HG03139 (cell line): ENCODE measurements around the gene ARRB1.
"Not testable (repeated sequence)": the region's sequence is repeated elsewhere in the genome, so short reads cannot be mapped to it uniquely, and the experiment has no call there.

Experiments
- ATAC-seq: cut with Tn5 transposase; IDR thresholded peaks from one replicate; pipeline ENCODE4 v1.9.1; 2021; ENCODE audit not compliant: unreplicated experiment

Gene ARRB1

GRCh38 chr11:75371949-75372876 lies 20.8 kb upstream of the ARRB1 start:
- no peak for ATAC-seq

DNA sequence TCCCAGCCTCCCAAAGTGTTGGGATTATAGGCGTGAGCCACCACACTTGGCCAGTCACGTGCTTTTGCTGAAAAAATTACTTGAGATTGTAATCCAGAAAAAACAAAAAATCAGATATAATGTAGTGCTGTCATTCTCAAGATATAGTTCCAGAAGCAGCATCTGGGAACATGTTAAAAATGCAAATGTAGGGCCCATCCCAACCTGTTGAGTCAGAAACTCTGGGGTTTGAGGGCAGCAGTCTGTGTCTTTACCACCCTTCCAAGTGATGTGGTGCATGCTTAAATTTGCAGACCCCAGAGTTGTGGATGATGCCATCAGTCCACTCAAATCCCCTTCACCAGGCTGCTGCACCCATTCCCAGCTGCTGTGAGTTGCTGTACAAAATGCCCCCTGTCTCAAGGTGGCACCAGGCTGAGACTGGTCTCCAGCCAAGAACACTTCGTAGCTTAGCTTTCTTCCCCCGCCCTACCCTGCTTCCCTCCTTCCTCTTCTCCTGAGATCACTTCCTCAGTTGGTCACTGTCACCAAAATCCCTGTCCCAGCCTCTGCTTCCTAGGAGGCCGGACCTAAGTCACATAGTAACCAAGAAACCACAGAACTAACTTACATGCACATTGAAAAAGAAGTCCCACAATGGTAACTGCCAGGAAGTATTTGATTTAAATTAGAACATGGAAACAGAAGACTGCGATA lies 18.2 kb upstream of the ARRB1 start:
- no peak for ATAC-seq

GRCh38 chr11:75366826-75367225 lies 15.4 kb upstream of the ARRB1 start:
- ATAC-seq, result not testable (repeated sequence)

GRCh38 chr11:75365711-75366181 lies 14.3 kb upstream of the ARRB1 start:
- ATAC-seq, result no peak

GRCh38 chr11:75362285-75362684 lies 10.8 kb upstream of the ARRB1 start:
- not testable (repeated sequence) for ATAC-seq

- no peak for ATAC-seq
Observed at GRCh38 chr11:75356613-75357012, 5.2 kb upstream of the ARRB1 start.

- no peak for ATAC-seq
Observed at GRCh38 chr11:75355051-75355450, 3.6 kb upstream of the ARRB1 start.

- ATAC-seq, result no peak
Observed at GRCh38 chr11:75352588-75353206, 1.2 kb upstream of the ARRB1 start.

- ATAC-seq, result no peak
Observed at GRCh38 chr11:75351791-75352587, 528 bp upstream of the ARRB1 start.

DNA sequence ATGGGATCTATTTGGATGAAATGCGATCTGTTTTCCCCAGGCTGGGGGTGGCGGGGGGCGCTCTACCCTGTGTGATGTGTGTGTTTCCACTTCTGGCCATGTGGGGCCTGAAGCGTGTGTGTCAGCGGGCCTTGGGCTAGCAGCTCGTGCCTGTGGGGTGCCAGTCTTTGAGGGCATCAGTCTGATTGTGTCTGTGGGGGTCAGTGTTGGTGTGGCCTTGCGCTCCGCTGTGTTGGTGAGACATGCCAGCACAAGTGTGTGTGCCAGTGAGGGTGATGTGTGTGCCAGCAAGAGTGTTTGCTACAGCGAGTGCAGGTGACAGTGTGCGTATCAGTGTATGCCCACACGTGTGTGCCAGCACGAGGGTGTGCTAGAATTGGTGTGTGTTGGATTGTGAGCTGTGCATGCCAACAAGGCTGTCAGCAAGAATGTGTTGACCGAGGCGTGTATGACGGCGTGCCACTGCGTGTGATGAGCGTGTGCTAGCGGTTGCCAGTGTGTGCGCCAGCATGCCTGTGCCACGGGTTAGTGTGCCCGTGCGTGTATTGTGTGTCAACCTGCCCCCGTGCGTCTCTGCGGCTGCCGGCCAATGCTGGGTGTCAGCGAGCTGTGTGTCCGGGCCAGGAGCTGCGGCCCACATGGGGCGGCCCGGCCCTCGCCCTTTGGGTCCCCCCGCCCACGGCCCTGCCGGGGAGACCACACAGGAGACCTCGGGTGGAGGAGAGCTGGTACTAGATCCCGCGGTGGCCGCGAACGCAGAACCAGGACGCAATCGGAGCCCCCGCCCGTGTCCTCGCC lies 519 bp downstream of the ARRB1 start:
- ATAC-seq, result no peak

DNA sequence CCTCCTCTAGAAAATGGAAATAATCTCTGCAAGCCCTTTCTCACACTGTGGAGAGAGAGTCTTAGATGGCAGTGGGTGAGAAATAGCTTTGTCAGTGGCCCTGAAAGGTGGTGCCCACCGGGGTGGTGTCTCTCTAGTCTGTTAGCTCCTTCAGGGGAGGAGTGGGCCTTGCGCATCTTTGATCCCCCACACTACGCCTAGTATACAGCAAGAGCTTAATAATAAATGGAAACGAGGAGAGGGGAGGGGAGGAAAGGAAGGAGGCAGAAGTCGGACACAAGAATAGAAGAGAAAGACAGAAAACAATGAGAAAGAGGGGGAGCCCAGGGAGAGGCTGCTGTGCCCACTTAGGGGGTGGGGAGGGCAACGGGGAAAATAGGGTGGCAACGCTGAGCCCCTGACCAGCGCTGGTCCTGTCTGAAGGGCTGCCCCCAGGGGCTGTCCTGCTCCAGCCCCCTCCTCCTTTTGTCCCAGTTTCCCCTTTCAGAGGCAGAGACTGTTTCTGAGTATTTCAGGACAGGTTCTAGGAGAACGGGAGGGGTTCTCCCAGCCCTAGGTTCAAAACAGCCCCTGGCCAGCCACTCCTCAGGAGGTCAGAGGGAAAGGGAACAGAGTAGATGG lies 1.2 kb downstream of the ARRB1 start:
- ATAC-seq, result no peak

GRCh38 chr11:75349521-75350116 lies 1.8 kb downstream of the ARRB1 start:
- ATAC-seq, result no peak

DNA sequence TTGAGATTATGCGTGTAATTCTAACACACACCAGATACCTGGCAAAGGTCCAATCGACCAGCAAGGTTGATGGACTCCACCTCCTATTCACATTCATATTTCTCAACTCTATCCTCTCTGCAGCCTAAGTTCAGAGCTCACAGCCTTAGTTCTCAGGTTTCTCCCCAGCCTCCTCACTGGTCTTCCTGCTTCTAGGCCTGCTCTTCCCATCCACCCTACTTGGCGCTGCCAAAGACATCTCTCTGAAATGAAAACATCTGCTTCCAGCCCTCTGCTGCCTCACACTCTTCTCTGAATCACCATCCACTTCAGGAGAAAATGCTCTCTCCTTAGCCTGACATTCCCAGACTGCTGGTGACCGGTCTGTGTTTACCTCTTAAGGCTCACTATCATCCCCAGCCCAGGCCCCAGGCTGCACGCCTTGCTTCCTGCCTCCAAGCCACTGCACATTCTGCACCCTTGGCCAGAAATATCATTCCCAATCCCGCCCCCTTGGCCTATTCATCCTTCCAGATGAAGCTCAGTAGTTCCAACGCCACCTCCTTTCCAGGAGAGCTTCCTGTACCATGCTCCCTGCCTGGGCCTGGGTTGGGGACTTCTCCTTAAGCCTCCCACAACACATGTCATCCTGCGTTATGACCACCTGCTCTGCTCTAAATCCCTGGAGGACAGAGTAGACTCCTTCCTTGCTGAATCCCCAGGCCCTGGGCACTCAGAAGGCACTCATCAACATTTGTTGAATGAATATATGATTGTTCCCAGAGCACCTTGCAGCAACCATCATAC lies 3.5 kb downstream of the ARRB1 start:
- ATAC-seq, result no peak

- ATAC-seq, result no peak
Observed at GRCh38 chr11:75346912-75347647, 4.4 kb downstream of the ARRB1 start.

DNA sequence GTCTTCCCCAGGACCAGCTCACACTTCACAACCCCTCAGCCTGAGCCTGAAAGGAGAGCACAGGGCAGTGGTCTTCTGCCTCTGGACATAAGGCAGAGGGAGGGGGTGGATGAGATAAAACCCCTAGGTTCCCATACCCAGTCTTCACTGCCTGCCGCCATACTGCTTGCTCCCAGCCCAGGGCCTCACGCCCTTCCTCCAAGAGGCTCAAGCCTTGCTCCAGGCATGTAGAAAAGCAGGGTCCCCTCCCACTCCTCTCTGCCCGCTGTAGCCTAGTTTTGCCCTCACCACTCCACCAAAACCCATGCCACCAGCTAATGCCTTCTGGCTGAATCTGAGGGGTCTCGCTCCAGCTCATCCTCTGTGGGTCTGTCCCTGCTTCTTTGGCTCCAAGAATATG lies 5.2 kb downstream of the ARRB1 start:
- no peak for ATAC-seq

DNA sequence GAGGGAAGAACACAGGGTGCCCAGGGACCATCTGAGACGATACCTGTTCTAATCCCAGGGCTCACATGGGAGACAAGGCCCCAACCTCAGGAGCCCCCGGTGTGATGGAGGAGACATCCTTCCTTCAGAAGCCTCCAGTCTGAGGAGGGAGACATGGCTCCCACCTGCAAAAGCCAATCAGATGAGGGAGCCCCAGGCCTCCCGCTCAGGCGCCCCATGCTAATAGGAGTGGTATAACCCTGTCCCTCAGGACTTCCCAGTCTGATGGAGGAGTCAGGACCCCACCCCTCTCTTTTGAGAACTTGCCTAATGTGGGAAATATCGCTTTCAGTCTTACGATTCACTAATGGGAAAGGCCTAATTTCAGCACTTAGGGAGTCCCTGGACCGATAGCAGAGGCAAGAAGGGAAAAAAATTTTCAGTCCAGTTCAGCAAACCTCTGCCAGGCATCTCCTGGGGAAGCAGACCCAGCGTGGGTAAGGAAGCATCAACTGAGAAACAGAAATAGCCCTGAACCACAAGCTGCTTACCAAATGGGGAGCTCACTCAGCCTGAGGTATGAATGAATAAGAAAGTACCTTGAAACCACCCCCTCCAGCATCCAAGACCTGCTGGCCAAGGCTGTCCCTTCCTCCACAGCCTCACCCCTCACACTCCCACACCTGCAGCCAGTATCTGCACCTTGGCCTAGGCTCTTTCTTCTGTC lies 5.9 kb downstream of the ARRB1 start:
- ATAC-seq, result no peak
